GM21786 (cell line): Measurements from ENCODE around the gene PLCD1.
"Not testable (repeated sequence)": the region's sequence is repeated elsewhere in the genome, so short reads cannot be mapped to it uniquely, and the experiment has no call there.

Experiments
- ATAC-seq: cut with Tn5 transposase; IDR thresholded peaks from one replicate; pipeline ENCODE4 v1.9.1; 2021; ENCODE audit not compliant: unreplicated experiment

The PLCD1 gene

DNA sequence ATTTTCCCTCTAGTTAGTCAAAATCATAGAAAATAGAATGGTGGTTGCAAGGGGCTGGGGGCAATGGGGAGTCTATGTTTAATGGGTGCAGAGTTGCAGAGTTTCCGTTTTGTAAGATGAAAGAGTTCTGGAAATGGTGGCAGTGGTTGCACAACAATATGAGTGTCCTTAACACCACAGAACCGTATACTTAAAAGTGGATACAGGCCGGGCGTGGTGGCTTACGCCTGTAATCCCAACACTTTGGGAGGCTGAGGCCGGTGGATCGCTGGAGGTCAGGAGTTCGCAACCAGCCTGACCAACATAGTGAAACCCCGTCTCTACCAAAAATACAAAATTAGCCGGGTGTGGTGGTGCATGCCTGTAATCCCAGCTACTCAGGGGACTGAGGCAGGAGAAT, 41.1 kb downstream of the PLCD1 start:
- ATAC-seq: not testable (repeated sequence)

DNA sequence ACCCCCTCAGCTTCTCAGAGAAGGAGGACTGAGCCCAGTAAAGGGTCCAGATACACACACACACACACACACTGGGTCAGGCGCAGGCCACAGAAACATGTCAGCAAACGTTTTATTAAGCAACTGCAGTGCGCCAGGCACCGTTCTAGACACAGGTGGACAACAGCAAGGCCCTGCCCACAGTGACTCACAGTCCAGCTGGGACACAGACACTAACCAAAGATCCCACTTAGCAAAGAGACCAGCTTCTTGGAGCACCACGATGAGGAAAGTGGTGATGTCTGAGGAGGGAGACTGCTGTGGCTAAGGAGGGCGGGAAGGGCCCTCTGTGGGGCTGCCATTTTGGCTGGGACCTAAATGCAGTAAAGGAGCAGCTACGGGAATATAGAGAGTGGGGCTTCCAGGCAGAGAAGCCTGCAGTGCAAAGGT, 41.7 kb downstream of the PLCD1 start:
- no peak for ATAC-seq

DNA sequence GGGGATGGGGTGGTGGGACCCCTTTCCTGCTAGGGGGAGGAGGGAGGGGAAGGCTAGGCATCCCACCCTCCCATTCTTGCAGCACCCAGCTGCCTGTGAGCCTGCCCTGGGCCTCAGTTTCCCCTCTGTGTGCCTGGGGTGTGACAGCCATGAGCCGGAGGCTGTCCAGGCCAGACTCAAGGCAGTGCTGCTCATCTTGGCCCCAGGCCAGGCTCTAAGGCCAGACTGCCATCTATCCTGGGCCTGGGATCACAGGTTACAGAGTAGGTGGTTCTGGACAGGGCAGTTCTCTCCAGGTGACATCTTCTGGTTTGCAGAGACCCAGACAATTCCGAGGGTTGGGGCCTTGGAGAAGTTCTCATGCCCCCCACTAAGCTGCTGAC, 42.1 kb downstream of the PLCD1 start:
- no peak for ATAC-seq

DNA sequence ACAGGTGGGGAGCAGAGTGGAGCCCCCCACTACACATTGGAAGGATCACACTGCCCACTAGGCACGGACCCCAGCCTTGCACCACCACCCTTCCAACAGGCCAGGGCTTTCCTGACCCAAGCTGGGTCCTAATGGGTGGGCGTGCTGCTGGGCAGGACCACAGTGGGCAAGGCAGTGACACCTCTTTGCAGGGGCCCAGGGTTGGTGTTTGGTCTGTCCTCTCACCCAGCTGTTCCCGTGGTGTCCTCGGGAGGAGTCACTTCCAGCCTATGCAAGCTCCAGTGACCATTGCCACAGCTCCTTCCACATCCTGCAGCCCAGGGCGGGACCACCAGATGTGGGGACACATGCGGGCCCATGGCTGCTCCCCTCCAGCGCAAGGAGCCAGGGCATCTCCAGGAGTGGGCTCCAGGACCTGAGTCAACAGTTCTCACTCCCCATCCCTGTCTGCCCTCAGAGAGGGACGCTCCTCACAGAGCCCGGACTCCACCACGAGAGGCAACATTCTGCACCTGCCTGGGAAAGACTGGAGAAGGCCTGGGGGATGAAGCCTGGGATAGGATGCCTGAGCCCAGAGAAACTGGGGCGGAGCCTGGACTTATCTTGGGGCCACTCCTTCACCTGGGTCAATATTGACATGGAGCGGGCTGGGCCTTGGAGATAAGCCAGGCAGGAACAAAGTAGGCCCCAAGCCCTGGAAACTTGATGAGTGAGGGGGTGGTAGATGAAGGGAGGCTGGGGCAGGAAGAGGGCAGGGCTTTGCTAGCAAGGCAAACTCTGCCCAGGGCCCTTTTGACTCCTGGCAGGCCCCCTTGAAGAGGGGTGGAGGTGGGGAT, 42.7 kb downstream of the PLCD1 start:
- ATAC-seq: no peak

DNA sequence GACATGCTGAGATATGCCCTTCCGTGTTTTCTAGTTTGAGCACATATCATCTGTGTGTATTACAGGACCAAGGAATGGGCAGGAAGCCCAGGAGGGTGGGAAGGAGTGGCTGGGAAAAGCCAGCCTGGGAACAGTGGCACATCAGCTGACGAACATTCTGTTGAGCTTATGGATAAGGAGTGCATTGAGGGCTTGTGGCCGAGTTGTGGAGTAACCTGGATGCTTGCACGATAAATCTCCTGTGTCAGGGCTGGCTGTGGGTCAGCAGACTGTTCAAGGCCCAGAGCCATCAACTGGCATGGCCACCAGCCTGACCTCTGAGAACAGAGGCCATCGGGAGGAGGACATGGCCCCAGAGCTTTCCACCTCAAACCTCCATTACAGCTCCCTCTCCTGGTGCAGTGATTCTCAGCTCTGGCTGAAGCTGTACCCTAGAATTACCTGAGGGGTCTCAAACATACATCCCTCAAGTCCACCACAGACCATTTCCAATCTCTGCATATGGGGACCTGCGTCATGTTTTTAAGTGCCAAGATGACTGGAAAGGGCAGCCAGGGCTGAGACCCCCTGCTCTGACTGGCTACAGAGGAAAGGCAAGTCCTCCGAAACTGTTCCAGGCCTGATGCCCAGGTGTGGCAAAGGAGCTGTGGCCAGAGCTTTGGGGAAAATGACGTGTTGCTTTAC, 43.7 kb downstream of the PLCD1 start:
- no peak for ATAC-seq

DNA sequence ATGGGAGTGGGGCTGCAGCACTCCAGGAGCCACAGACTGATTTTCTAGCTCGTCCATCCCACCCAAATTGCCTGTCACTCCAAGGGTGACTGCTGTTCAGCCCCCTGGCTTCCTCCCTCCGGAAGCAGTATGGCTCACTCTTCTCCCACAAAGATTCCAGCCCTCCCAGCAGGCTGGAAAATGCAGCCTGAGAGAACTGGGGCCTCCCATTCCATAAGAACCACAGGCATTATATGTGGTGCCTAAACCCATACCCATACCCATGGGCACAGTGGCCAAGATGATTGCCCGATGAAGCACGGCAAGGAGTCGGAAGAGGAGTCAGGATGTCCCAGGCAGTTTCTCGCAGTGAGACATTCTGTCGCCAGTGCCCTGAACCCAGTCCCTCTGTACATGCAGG, 44.8 kb downstream of the PLCD1 start:
- ATAC-seq: no peak

DNA sequence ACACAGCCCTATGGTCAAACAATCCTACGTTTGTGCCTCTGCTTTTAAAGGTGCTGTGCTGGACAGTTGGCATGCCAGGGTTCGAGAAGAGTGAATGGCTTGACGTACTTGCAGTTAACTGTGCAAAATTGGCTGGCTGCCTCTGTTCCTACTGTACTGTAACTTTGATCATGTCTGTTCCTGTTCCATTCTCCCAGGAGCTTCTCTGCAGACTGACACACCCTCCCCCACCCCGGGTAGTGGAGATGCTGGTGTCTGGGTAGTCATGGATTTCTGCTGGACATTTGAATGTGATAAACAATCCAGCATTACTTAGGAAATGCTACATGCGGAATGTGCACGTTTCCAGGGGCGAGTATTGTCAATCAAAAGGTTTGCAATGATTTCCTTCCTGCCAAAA, 45.4 kb downstream of the PLCD1 start:
- no peak for ATAC-seq

DNA sequence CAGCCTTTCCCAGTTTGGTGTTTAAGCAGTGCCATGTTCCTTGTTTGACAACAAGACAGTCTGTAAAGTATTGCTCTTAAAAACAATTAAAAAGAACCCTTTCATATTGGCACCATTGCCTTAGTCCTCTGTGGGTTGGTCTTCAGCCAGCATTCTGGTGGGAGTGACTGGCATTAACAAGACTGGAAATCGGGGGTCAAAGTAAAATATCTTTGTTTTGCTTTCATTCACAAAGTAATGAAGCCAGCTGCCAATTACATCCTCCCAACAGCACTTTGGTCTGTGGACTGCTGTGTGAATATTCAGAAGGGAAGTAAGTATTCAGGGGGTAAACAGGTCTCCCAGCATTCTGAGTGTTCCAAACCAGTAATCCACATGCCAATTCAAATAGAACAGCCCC, 47.1 kb downstream of the PLCD1 start:
- ATAC-seq: no peak

DNA sequence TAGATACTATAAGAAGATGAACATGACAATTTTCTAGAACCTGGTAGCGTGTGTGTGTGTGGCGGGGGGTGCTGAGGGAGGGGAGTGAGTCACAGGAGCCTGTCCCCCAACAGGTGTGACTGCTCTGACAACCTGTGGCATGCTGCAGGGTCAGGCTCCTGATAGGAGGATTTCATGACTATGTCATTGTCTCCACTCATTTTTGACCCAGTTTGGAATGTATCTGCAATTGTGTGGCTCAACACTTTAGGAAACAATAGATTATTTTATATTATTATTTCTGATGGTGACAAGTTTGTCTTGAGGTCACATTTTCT, 48.1 kb downstream of the PLCD1 start:
- ATAC-seq: no peak

DNA sequence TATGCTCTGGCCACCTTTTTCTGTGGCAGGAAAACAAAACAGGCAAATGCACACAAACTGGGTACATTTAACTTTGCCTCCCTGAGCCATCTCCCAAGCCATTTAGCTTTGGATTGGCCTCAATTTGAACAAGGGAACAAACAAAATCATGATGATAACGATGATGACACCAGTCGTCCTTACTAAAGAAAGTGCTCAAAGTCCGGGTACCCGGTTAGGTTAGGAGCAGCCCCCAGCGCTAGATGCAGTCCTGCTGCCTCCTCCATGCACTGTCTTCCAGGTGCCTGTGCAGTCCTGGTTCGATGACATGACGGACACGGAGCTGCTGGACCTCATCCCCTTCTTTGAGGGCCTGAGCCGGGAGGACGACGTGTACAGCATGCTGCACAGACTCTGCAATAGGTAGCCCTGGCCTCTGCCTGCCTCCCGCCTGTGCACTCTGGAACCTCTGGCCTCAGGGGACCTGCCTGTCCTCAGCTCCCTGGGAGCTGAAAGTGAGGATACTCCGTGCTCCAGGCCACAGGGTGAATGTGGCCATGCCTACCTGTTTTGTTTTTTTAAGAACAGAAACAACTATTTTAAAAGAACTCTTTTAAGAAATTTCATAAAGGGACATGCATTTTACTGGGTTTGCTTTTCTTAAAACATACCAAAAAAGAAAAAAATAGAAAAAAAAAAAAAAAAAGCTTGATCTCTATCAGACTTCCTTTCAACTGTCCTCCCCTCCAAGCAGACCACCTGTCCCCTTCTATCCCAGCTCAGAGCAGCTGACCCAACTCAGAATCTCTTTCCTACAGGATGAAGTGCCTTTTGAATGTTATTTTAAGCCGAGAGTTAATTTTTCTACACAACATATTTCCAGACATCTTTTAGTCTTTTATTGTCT, 48.7 kb downstream of the PLCD1 start:
- no peak for ATAC-seq

DNA sequence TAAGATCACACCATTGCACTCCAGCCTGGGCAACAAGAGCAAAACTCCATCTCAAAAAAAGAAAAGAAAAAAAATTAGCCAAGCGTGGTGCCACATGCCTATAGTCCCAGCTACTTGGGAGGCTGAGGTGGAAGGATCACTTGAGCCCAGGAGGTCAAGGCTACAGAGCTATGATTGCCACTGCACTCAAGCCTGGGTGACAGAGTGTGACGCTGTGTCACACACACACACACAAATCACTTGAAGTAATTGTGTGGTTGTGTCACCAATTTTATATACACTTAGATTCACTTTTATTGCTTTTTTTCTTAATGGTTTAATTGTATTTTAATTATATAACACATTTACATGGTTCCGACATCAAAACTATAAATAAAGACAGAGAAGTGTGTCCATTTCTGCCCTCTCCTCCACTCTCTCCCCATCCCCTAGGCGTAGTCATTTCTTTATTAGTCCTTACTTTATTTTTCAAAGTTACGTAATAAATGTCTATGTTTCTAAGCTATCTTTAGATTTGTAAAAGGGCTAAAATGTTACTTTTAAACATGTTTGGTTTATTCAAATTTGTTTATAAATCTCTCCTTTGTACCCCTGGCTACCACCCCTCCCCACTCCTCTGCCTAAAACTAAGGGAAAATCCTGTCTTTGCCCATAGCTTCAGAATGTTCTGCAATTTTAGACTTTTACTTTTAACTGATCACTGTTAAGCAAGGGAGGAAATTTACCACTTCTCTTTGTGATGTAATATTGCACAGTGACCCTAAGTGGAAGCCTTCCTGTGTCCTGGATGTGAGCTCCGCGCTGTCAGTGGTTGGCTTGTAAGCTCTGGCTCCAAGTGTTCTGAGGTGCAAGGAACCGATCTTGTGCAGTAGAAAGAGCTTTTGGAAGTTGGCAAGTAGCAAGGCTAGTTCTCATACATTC, 49.6 kb downstream of the PLCD1 start:
- ATAC-seq: no peak

DNA sequence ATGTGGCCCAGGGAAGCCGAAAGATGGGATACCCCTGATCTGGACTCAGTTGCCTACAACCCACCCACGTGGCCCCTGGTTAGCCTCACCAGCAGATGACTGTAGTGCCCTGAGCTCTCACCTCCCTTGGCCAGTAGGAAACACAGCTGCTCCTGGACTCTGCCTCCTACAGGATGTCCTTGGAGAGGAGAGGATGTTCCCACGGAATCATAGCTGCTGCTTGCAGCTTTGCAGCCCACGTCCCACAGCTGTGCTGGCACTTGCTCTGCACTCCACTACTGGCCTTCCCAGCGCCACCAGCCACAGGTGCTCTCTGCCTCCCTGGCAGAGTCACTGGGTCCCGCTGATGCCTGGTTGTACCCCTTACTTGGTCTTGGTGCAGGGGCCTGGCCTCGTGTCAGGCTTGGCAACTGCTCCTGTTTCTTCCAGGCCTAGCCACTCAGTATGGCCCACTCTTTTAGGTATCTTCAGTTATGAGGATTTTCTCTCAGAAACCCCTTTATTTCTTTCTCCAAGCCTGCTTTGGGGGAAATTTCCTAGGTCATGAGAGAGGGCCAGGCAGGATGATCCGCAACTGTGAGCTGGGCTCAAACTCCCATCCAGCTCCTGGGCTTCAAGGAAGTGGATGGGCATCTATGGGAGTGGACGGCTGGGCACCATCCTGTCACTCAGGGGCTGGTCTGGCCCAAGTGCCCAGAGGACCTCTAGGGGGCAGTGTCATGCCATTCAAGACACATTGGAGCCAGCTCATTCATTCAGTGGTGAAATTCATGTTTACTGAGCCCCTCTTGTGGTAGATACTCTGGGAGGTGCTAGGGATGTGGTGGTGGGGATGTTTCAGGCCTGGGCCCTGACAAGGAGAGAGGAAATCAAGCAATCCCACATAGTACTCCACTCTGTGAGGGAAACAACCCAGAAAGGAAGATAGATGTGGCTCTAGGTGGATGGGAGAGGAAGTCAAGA, 55.0 kb downstream of the PLCD1 start:
- ATAC-seq: peak; percentile 89

DNA sequence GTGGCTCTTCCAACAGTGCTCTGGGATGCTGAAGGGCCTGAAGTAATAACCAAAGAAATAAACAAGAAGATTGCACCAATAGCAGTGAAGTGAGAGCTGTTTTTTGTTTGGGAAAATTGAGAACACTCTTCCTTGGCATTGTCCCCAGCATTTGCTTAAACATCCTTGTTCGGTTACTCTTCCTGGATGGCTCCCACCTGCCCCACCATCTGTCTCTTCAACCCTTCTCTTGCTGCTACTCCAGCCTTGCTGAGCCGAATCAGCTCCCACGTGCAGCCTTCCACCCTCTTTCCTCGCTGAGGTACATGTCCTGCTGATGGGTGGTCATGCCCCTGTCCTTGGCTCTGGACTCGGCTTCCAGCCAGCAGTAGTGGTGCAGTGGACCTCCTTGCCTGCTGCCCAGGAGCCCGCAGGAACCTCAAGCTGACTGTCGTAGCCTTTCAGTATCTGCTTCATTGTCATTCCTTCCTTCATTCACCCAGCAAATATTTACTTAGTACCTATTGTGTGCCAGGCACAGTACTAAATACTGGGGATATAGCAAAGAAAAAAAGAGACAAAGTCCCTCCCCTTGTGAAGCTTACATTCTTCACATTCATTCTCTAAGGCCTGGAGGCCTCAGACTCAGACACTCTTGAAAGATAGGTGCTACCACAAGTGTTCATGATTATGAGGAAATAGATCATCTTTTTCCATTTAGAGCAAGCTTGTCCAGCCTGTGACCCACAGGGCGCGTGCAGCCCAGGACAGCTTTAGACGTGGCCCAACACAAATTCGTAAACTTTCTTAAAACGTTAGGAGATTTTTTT, 56.0 kb downstream of the PLCD1 start:
- no peak for ATAC-seq

DNA sequence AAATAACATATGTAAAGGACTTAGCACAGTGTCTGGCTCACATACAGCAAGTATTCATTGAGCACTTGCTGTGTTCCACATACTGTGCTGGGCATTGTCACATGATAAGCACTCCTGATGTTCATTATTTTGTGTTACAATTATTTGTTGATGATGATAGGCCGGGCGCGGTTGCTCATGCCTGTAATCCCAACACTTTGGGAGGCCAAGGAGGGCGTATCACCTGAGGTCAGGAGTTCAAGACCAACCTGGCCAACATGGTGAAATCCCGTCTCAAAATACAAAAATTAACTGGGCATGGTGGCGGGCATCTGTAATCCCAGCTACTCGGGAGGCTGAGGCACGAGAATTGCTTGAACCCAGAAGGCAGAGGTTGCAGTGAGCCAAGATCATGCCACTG, 57.4 kb downstream of the PLCD1 start:
- ATAC-seq: not testable (repeated sequence)

DNA sequence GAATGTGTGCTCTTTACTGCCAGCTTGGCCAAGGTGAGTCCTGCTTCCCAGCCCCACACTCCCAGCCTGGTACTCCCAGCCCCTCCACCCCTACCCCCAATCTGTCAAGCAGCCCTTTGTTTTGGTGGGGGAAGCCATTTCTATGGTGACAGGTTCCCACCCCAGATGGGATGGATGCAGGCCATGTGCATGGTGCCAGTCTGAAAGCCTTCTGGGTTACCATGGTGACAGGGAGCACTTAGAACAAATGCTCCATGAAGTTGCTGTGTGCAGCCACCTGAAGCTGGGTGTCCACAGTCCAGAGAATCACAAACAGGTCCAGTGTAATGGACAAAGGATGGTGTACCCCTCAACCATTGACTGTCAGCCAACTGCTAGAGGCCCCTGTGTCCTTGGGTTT, 58.0 kb downstream of the PLCD1 start:
- ATAC-seq: no peak

DNA sequence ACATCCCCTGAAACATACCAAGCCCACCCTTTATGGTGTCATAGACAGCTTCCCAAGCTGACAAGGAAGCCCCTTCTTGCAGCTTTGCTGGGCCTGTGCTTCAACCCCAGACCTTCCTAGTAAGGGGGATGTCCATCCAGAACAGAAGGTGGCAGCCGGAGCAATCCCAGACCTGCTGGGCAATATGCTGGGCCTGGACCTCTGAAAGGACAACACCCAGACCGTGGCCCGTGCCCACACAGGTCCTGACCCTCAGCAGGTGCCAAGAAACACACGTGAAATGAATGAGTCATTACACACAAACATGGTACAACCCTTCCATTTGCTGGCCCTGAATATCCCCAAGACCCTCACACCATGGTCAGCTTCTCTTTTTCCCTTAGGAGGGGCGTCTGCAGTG, 58.6 kb downstream of the PLCD1 start:
- no peak for ATAC-seq

DNA sequence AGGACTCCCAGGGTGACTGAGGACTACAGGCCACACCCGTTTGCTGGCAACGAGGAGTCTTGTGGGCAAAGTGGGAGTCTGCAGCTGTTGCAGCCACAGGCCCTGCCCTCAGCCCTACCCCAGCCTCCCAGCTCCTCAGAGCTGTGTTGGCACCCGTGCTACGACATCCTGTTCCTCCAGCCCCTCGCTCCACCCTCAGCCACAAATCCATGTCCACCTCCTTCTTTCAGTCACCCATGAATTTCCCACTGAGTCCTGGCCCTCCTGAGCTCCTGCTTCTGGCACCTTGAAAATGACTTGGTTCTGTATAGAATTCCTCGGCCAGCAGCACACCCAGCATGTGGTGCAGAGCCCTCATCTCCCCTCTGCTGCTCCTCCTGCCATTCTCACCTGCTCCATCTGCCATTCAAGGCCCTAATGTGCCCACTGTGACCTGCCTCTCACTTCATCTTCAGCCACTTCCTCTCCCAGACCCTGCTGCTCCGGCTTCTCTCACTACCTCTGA, 59.8 kb downstream of the PLCD1 start:
- ATAC-seq: no peak

DNA sequence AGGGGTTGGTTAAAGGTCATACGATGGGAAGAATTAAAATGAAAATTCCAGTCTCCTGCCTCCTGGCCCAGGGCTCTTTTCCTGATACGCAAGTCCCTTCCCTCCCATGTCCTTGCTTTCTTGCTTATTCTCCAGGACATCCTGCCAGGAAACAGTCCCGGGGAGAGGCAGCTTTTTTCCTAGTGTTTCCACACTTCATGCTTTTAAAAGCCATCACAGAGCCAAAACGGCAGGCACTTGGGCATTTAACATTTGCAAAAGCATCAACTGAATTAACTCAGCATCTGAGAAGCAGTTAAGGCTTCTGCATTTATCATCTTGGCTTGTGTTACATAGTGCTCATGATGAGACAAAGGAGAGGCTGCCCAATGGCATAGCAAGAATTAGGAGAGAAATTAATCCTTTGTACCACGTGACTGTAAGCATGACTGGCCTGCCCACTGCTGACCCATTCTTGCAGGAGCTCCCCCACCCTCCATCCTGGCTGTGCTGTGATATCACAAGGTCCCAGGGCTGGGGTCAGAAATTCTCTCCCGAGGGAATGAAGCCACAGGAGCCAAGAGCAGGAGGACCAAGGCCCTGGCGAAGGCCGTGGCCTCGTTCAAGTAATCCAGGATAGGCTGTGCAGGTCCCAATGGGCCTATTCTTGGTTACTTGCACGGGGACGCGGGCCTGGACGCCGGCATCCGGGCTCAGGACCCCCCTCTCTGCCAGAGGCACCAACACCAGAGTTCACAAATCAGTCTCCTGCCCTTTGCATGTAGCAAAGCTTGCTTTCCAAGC, 60.4 kb downstream of the PLCD1 start:
- no peak for ATAC-seq
